CD8-positive, alpha-beta memory T cell (primary cell): Measurements from ENCODE around the gene ANO1. TPM values are rescaled to one million over a fixed set of nuclear protein-coding genes. Genes with fewer than 3 reads are reported as not detected.

Source experiments
- CTCF ChIA-PET: fragments of 350-600 bp; sonication (Branson Sonifier 250); formaldehyde crosslinking; loops from one replicate; lab custom pipeline; 2021; ENCODE audit warnings: antibody characterized with exemption; lab: Charles Lee
- POLR2A ChIA-PET: fragments of 350-600 bp; sonication (Branson Sonifier 250); formaldehyde crosslinking; loops from one replicate; lab custom pipeline; 2021; ENCODE audit warnings: antibody characterized with exemption; lab: Charles Lee
- DNase-seq, 5 donors: peaks; one replicate each; pipeline versions ENCODE4 v3.0.0 to v3.0.0-alpha.2; 2020 to 2022; ENCODE audit warnings: mixed read lengths in 1 of 5
- H3K27ac ChIP-seq: one replicate; pipeline ENCODE4 v1.7.0; 2013; ENCODE audit warnings: low read depth, mild to moderate bottlenecking, low read length, moderate library complexity
- H3K27me3 ChIP-seq: 2 replicates; pipeline ENCODE4 v1.7.0; 2013; ENCODE audit warnings: low read length, mild to moderate bottlenecking; ENCODE audit not compliant: insufficient read depth, poor library complexity, severe bottlenecking
- H3K36me3 ChIP-seq: 2 replicates; pipeline ENCODE4 v1.7.0; 2013; ENCODE audit warnings: mild to moderate bottlenecking, low read length, moderate library complexity; ENCODE audit not compliant: insufficient read depth
- H3K4me1 ChIP-seq: 2 replicates; pipeline ENCODE4 v1.7.0; 2013; ENCODE audit warnings: mild to moderate bottlenecking, low read length, moderate library complexity; ENCODE audit not compliant: insufficient read depth
- H3K4me3 ChIP-seq: 2 replicates; pipeline ENCODE4 v1.7.0; 2013; ENCODE audit warnings: mild to moderate bottlenecking, low read length
- H3K9me3 ChIP-seq: 2 replicates; pipeline ENCODE4 v1.7.0; 2013; ENCODE audit warnings: mild to moderate bottlenecking, low read length
- H3K27ac Mint-ChIP-seq, 8 donors: one replicate each; pipeline ENCODE4 v1.8.0; 2020 to 2021; ENCODE audit warnings: mixed read lengths in 8 of 8, mild to moderate bottlenecking in 6 of 8, inconsistent platforms in 3 of 8, moderate library complexity in 3 of 8
- H3K27me3 Mint-ChIP-seq, 2 donors: one replicate each; pipeline ENCODE4 v1.8.0; 2020 to 2021; ENCODE audit warnings: mixed read lengths in 2 of 2, mild to moderate bottlenecking in 1 of 2, moderate library complexity in 1 of 2
- H3K36me3 Mint-ChIP-seq, 3 donors: one replicate each; pipeline ENCODE4 v1.8.0; 2020 to 2021; ENCODE audit warnings: mixed read lengths in 3 of 3, inconsistent platforms in 1 of 3, mild to moderate bottlenecking in 1 of 3
- H3K4me1 Mint-ChIP-seq, 3 donors: one replicate each; pipeline ENCODE4 v1.8.0; 2020 to 2021; ENCODE audit warnings: mixed read lengths in 3 of 3, inconsistent platforms in 1 of 3, mild to moderate bottlenecking in 1 of 3
- H3K4me3 Mint-ChIP-seq, 7 donors: one replicate each; pipeline ENCODE4 v1.8.0; 2020 to 2021; ENCODE audit warnings: mixed read lengths in 7 of 7, mild to moderate bottlenecking in 6 of 7, moderate library complexity in 4 of 7, inconsistent platforms in 2 of 7
- H3K9me3 Mint-ChIP-seq, 5 donors: one replicate each; pipeline ENCODE4 v1.8.0; 2020 to 2022; ENCODE audit warnings: mixed read lengths in 5 of 5, mild to moderate bottlenecking in 3 of 5, moderate library complexity in 2 of 5, inconsistent platforms in 1 of 5
- polyA plus RNA-seq: library from polyadenylated mRNA; unstranded; fragments of 300-500 nt; fragmentation: Illumina TruSeq; gene quantifications from one replicate; pipeline ENCODE4 v1.2.3, GENCODE V29; 2021
- total RNA-seq, 2 experiments: library from RNA; stranded (reverse); gene quantifications; one replicate each; pipeline ENCODE4 v1.2.3, GENCODE V29; 2021

Gene ANO1
- total and polyA plus RNA-seq, 3 experiments from 2014 or later: not detected

DNA sequence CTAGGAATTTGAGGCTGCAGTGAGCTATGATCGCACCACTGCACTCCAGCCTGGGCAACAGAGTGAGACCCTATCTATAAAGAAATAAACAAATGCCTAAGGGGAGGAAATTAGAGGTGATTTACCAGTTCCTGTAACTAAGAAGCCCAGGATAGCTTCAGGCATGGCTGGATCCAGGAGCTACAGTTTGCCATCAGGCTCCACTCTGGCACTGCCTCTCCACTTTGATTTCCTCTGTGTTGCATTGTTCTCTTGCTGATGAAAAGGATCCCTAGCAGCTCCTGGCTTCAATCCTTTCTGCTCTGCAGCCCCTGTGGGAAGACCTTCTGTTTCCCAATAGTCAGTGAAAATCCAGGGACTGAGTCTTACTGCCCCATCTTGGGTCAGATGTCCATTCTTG, 104.9 kb downstream of the ANO1 start:
- peaks cover 0 to 23% of the 10 kb centered on the region in 2 donors for H3K27me3 Mint-ChIP-seq
- no peaks in the 10 kb centered on the region for H3K27me3 ChIP-seq
- H3K9me3 ChIP-seq: no peaks in the 10 kb centered on the region
- H3K36me3 ChIP-seq: no peaks in the 10 kb centered on the region
- H3K4me1 ChIP-seq: no peaks in the 10 kb centered on the region
- H3K9me3 Mint-ChIP-seq: no peaks in the 10 kb centered on the region
- H3K27ac Mint-ChIP-seq: no peak overlapping the region
- H3K27ac ChIP-seq: no peak overlapping the region
- no peak overlapping the region for H3K4me3 Mint-ChIP-seq
- POLR2A ChIA-PET: no interaction called here
- DNase-seq: no peak
- H3K4me3 ChIP-seq: no peak overlapping the region
- no peaks in the 10 kb centered on the region for H3K36me3 Mint-ChIP-seq
- CTCF ChIA-PET: interaction anchor here (1.1 kb wide), 1 partner anchor 15 kb away, joined by 3 read pairs; no protein-coding TSS in a partner anchor
- no peaks in the 10 kb centered on the region for H3K4me1 Mint-ChIP-seq

- Mint-ChIP-seq H3K27ac (peak overlapping the region in 1 of 8 donors; percentile 50), H3K36me3 (no peaks in the 10 kb centered on the region), H3K27me3 (peaks cover 0 to 23% of the 10 kb centered on the region in 2 donors), H3K4me1 (no peaks in the 10 kb centered on the region), H3K4me3 (no peak overlapping the region), H3K9me3 (no peaks in the 10 kb centered on the region)
- POLR2A ChIA-PET: no interaction called here
- no peak for DNase-seq
- Histone ChIP-seq H3K9me3 (no peaks in the 10 kb centered on the region), H3K27ac (no peak overlapping the region), H3K36me3 (no peaks in the 10 kb centered on the region), H3K4me3 (no peak overlapping the region), H3K27me3 (no peaks in the 10 kb centered on the region), H3K4me1 (no peaks in the 10 kb centered on the region)
- CTCF ChIA-PET: interaction anchor here (1.1 kb wide), 1 partner anchor 15 kb away, joined by 3 read pairs; no protein-coding TSS in a partner anchor
Measured at GRCh38 chr11:70183483-70184176, 105.5 kb downstream of the ANO1 start.

- H3K4me1 ChIP-seq: no peaks in the 10 kb centered on the region
- ChIA-PET CTCF (interaction anchor here (1.0 kb wide), 1 partner anchor 232 kb away, joined by 3 read pairs; no protein-coding TSS in a partner anchor), POLR2A (no interaction called here)
Measured at GRCh38 chr11:70184396-70184795, 106.3 kb downstream of the ANO1 start.

GRCh38 chr11:70185348-70186055, 107.4 kb downstream of the ANO1 start:
- no peaks in the 10 kb centered on the region for H3K36me3 Mint-ChIP-seq
- CTCF ChIA-PET: interaction anchor here (0.6 to 1.0 kb wide), 3 partner anchors 231 to 944 kb away, joined by 3 read pairs; no protein-coding TSS in a partner anchor

More at GRCh38 chr11:70184396-70184795, 106.3 kb downstream of the ANO1 start:
- no peaks in the 10 kb centered on the region for H3K4me1 Mint-ChIP-seq
- peaks cover 0 to 23% of the 10 kb centered on the region in 2 donors for H3K27me3 Mint-ChIP-seq
- DNase-seq: no peak
- H3K27ac ChIP-seq: no peak overlapping the region
- no peak overlapping the region for H3K4me3 Mint-ChIP-seq
- no peaks in the 10 kb centered on the region for H3K36me3 ChIP-seq
- H3K36me3 Mint-ChIP-seq: no peaks in the 10 kb centered on the region
- no peaks in the 10 kb centered on the region for H3K9me3 Mint-ChIP-seq
- H3K9me3 ChIP-seq: no peaks in the 10 kb centered on the region
- no peaks in the 10 kb centered on the region for H3K27me3 ChIP-seq
- H3K27ac Mint-ChIP-seq: peak overlapping the region in 1 of 8 donors; percentile 46
- H3K4me3 ChIP-seq: no peak overlapping the region

DNA sequence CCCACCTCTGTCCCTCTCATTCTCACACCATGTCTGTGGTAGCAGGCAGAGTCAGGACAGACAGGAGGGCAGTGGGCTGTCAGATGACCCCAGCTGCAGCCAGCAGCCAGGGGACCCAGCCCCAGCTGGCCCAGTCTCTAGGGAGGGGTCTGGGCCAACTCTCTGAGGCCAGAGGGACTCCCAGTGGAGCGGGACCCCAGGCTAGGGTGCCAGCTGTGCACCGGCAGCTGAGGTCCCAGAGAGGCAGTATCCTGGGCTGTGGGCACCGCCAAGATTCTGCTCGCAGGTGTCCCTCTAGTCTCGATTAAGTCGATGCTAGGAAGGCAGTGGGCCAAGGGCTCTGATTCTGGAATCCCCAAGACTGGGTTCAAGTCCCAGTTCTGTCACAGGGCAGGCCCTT, 108.3 kb downstream of the ANO1 start:
- Mint-ChIP-seq H3K36me3 (no peaks in the 10 kb centered on the region), H3K27me3 (peaks cover 0 to 27% of the 10 kb centered on the region in 2 donors), H3K4me3 (no peak overlapping the region), H3K27ac (no peak overlapping the region), H3K9me3 (no peaks in the 10 kb centered on the region), H3K4me1 (no peaks in the 10 kb centered on the region)
- no peaks in the 10 kb centered on the region for H3K9me3 ChIP-seq
- ChIA-PET POLR2A (no interaction called here), CTCF (interaction anchor here (0.7 kb wide), 1 partner anchor 944 kb away, joined by 3 read pairs; no protein-coding TSS in a partner anchor)
- no peak overlapping the region for H3K27ac ChIP-seq
- no peaks in the 10 kb centered on the region for H3K4me1 ChIP-seq
- no peak overlapping the region for H3K4me3 ChIP-seq
- DNase-seq: no peak
- no peaks in the 10 kb centered on the region for H3K36me3 ChIP-seq
- no peaks in the 10 kb centered on the region for H3K27me3 ChIP-seq

More at GRCh38 chr11:70185348-70186055, 107.4 kb downstream of the ANO1 start:
- Mint-ChIP-seq H3K4me3 (no peak overlapping the region), H3K9me3 (no peaks in the 10 kb centered on the region), H3K27ac (no peak overlapping the region), H3K4me1 (no peaks in the 10 kb centered on the region), H3K27me3 (peaks cover 0 to 25% of the 10 kb centered on the region in 2 donors)
- Histone ChIP-seq H3K27me3 (no peaks in the 10 kb centered on the region), H3K4me1 (no peaks in the 10 kb centered on the region), H3K4me3 (no peak overlapping the region), H3K36me3 (no peaks in the 10 kb centered on the region), H3K9me3 (no peaks in the 10 kb centered on the region), H3K27ac (no peak overlapping the region)
- POLR2A ChIA-PET: no interaction called here
- no peak for DNase-seq

DNA sequence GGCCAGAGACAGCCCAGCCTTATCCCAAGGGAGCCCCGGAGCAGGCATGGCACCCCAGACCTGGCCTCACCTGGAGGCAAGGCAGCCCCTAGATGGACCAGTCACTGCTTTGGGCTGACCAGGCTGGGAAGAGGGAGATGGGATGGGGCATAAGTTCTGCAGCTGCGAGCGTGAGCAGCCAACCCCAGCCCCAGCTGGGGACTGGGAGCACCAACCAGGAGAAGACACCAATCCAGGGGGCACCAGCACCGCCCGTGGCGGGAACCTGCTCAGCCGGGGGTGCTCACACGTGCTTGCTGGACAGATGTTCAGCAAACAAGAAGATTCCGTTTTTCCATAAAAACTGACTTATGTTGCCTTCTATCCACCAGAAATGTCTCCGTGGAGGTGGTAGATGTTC, 108.8 kb downstream of the ANO1 start:
- CTCF ChIA-PET: no interaction called here
- no peaks in the 10 kb centered on the region for H3K9me3 Mint-ChIP-seq
- no peaks in the 10 kb centered on the region for H3K4me1 Mint-ChIP-seq
- no peak overlapping the region for H3K27ac ChIP-seq
- H3K4me3 ChIP-seq: no peak overlapping the region
- H3K9me3 ChIP-seq: no peaks in the 10 kb centered on the region
- H3K36me3 Mint-ChIP-seq: no peaks in the 10 kb centered on the region
- no peaks in the 10 kb centered on the region for H3K4me1 ChIP-seq
- no peak overlapping the region for H3K27ac Mint-ChIP-seq
- H3K4me3 Mint-ChIP-seq: no peak overlapping the region
- POLR2A ChIA-PET: no interaction called here
- no peaks in the 10 kb centered on the region for H3K36me3 ChIP-seq
- no peaks in the 10 kb centered on the region for H3K27me3 ChIP-seq
- DNase-seq: no peak
- peaks cover 0 to 28% of the 10 kb centered on the region in 2 donors for H3K27me3 Mint-ChIP-seq

DNA sequence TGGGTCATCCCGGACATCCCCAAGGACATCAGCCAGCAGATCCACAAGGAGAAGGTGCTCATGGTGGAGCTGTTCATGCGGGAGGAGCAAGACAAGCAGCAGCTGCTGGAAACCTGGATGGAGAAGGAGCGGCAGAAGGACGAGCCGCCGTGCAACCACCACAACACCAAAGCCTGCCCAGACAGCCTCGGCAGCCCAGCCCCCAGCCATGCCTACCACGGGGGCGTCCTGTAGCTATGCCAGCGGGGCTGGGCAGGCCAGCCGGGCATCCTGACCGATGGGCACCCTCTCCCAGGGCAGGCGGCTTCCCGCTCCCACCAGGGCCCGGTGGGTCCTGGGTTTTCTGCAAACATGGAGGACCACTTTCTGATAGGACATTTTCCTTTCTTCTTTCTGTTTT, 109.7 kb downstream of the ANO1 start:
- Histone ChIP-seq H3K27me3 (no peaks in the 10 kb centered on the region), H3K4me3 (no peak overlapping the region), H3K36me3 (no peaks in the 10 kb centered on the region), H3K9me3 (no peaks in the 10 kb centered on the region), H3K4me1 (no peaks in the 10 kb centered on the region), H3K27ac (no peak overlapping the region)
- H3K4me1 Mint-ChIP-seq: no peaks in the 10 kb centered on the region
- H3K9me3 Mint-ChIP-seq: no peaks in the 10 kb centered on the region
- no peaks in the 10 kb centered on the region for H3K36me3 Mint-ChIP-seq
- no peak overlapping the region for H3K4me3 Mint-ChIP-seq
- H3K27me3 Mint-ChIP-seq: peaks cover 0 to 26% of the 10 kb centered on the region in 2 donors
- DNase-seq: no peak
- ChIA-PET POLR2A (no interaction called here), CTCF (no interaction called here)
- no peak overlapping the region for H3K27ac Mint-ChIP-seq

DNA sequence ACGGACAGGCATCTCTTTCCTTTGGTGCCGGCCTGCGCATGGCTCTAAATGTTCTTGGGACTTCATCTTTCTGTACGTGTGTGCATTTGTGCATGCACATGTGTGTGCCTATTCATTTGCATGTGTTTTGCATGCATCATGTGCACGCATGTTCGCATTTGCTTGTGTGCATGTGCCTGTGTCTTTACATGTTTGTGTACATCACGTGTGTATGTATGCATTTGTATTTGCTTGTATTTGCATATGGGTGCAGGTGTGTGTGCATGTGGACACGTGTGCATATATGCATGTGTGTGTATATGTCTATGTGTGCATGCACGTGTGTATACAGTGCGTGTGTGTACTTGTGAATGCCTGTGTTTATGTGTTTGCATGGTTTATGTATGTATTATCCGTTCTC, 111.5 kb downstream of the ANO1 start:
- DNase-seq: no peak
- CTCF ChIA-PET: no interaction called here

More for the DNA sequence above, 111.5 kb downstream of the ANO1 start:
- Mint-ChIP-seq H3K9me3 (no peaks in the 10 kb centered on the region), H3K27ac (no peak overlapping the region), H3K4me3 (no peak overlapping the region), H3K36me3 (no peaks in the 10 kb centered on the region), H3K27me3 (peaks cover 0 to 17% of the 10 kb centered on the region in 2 donors), H3K4me1 (no peaks in the 10 kb centered on the region)
- no peak overlapping the region for H3K4me3 ChIP-seq
- no peaks in the 10 kb centered on the region for H3K4me1 ChIP-seq
- H3K27ac ChIP-seq: no peak overlapping the region
- H3K27me3 ChIP-seq: no peaks in the 10 kb centered on the region
- no peaks in the 10 kb centered on the region for H3K9me3 ChIP-seq
- H3K36me3 ChIP-seq: no peaks in the 10 kb centered on the region
- POLR2A ChIA-PET: no interaction called here
